Measurements from ENCODE around the gene AFF3.

GRCh38 chr2:99881901-99882591 is 260.3 kb downstream of the AFF3 start:
- TF ChIP-seq CTCF (conservative IDR thresholded peaks at IDR 0.05), result no peak
- TF ChIP-seq EZH2 (IDR thresholded peaks at IDR 0.05; ENCODE audit: low read depth), result no peak

All from PC-9 (cell line).